GM12878 (cell line): ENCODE results near the gene CHD5. TPM values are rescaled to one million over a fixed set of nuclear protein-coding genes. Genes with fewer than 3 reads are reported as not detected.

ENCODE experiments used
- ATAC-seq: fragments of 200-7000 bp; cut with Tn5 transposase; 3 replicates; pipeline ENCODE4 v1.9.1; 2020; ENCODE audit warnings: mild to moderate bottlenecking, moderate library complexity
- BruUV-seq: library from RNA; stranded (reverse); fragments of 400-500 nt; replicated peaks from 2 replicates; lab custom pipeline; 2021; lab: Mats Ljungman, UMichigan
- CTCF ChIA-PET: fragments of 300-600 bp; sonication (Branson Sonifier 250); formaldehyde crosslinking; extraction: SDS; loops from one replicate; lab custom pipeline; 2021; ENCODE audit warnings: inconsistent platforms; lab: Yijun Ruan, JAX
- POLR2A ChIA-PET: fragments of 350-600 bp; formaldehyde crosslinking; extraction: SDS; loops from one replicate; lab custom pipeline; 2021; ENCODE audit warnings: inconsistent platforms; lab: Charles Lee
- RAD21 ChIA-PET: fragments of 300-600 bp; sonication (Branson Sonifier 250); formaldehyde crosslinking; loops from one replicate; lab custom pipeline; 2023; ENCODE audit warnings: antibody characterized with exemption; ENCODE audit not compliant: unreplicated experiment; lab: Charles Lee
- SMC1A ChIA-PET: fragments of 300-600 bp; sonication (Branson Sonifier 250); formaldehyde crosslinking; loops from one replicate; lab custom pipeline; 2023; ENCODE audit not compliant: unreplicated experiment, uncharacterized antibody; lab: Charles Lee
- DNase-seq: peaks from one replicate; pipeline ENCODE4 v3.0.0-alpha.2; 2011; ENCODE audit warnings: low read depth, low spot score
- FAIRE-seq: peaks from 3 replicates; lab custom pipeline; 2011; peaks lifted over from hg19 to GRCh38; lab: Jason Lieb, UNC
- H2AFZ ChIP-seq: 2 replicates; pipeline ENCODE4 v1.6.0; 2011; ENCODE audit warnings: low read depth, low read length, control low read depth; ENCODE audit not compliant: control insufficient read depth
- H3K27ac ChIP-seq: 2 replicates; pipeline ENCODE4 v1.5.1; 2011; ENCODE audit warnings: control low read depth; ENCODE audit not compliant: control insufficient read depth, insufficient read depth
- H3K27me3 ChIP-seq, 2 experiments: replicated peaks in 1 of 2; 2 replicates each; pipeline versions ENCODE4 v1.6.0 to v1.6.1; 2011; ENCODE audit warnings: low read length in 1 of 2; ENCODE audit not compliant: control insufficient read depth in 2 of 2, insufficient read depth in 2 of 2
- H3K36me3 ChIP-seq, 2 experiments: 2 replicates each; pipeline ENCODE4 v1.5.1; 2011; ENCODE audit warnings: low read length in 1 of 2; ENCODE audit not compliant: control insufficient read depth in 2 of 2, insufficient read depth in 2 of 2
- H3K4me1 ChIP-seq: 2 replicates; pipeline ENCODE4 v1.6.1; 2011; ENCODE audit warnings: mild to moderate bottlenecking, low read length, moderate library complexity, mixed read lengths; ENCODE audit not compliant: control insufficient read depth, insufficient read depth
- H3K4me2 ChIP-seq: 2 replicates; pipeline ENCODE4 v1.6.0; 2011; ENCODE audit warnings: control low read depth; ENCODE audit not compliant: control insufficient read depth, insufficient read depth
- H3K4me3 ChIP-seq: fragments of 200-600 bp; sonication (generic); 2 replicates; pipeline ENCODE4 v1.5.1; 2016
- H3K79me2 ChIP-seq: 2 replicates; pipeline ENCODE4 v1.6.0; 2011; ENCODE audit warnings: low read length; ENCODE audit not compliant: control insufficient read depth, insufficient read depth
- H3K9ac ChIP-seq: 2 replicates; pipeline ENCODE4 v1.8.0; 2011; ENCODE audit warnings: low read length, control low read depth, mixed read lengths; ENCODE audit not compliant: control insufficient read depth, insufficient read depth
- H3K9me3 ChIP-seq: replicated peaks from 3 replicates; pipeline ENCODE4 v1.5.1; 2011; ENCODE audit warnings: mild to moderate bottlenecking, low read length; ENCODE audit not compliant: control insufficient read depth, insufficient read depth
- H4K20me1 ChIP-seq: 2 replicates; pipeline ENCODE4 v1.6.0; 2011; ENCODE audit not compliant: control insufficient read depth, insufficient read depth
- CEBPB ChIP-seq, 2 experiments: fragments of 150-350 bp in 1 of 2; IDR thresholded peaks; 2 replicates each; pipeline ENCODE4 v1.6.1; 2012 to 2014; ENCODE audit warnings: low read depth in 2 of 2, low read length in 2 of 2, borderline replicate concordance in 1 of 2, inconsistent platforms in 1 of 2
- EED ChIP-seq: sonication (generic); IDR thresholded peaks from 2 replicates; pipeline ENCODE4 v1.6.1; 2016; ENCODE audit warnings: antibody characterized with exemption, low read depth
- GABPA ChIP-seq: IDR thresholded peaks from 2 replicates; pipeline ENCODE4 v1.6.1; 2014; ENCODE audit warnings: antibody characterized with exemption, low read depth, mild to moderate bottlenecking, inconsistent platforms
- HDAC2 ChIP-seq: fragments of 200-600 bp; sonication (generic); IDR thresholded peaks from 2 replicates; pipeline ENCODE4 v1.6.1; 2017
- KAT2A ChIP-seq: conservative IDR thresholded peaks from 2 replicates; pipeline ENCODE4 v1.6.1; 2011; ENCODE audit warnings: low read depth, low read length; ENCODE audit not compliant: control insufficient read depth
- KDM1A ChIP-seq: fragments of 200-600 bp; sonication (generic); IDR thresholded peaks from 2 replicates; pipeline ENCODE4 v1.6.1; 2016; ENCODE audit warnings: borderline replicate concordance
- NFIC ChIP-seq: IDR thresholded peaks from 2 replicates; pipeline ENCODE4 v1.6.1; 2012; ENCODE audit warnings: low read depth, mild to moderate bottlenecking, inconsistent platforms, low read length, moderate library complexity
- RAD51 ChIP-seq: fragments of 450-650 bp; IDR thresholded peaks from 2 replicates; pipeline ENCODE4 v1.6.1; 2016; ENCODE audit warnings: moderate library complexity, mild to moderate bottlenecking, inconsistent platforms
- RBBP5 ChIP-seq: fragments of 200-600 bp; sonication (generic); conservative IDR thresholded peaks from 2 replicates; pipeline ENCODE4 v1.6.1; 2016
- SIX5 ChIP-seq: IDR thresholded peaks from 2 replicates; pipeline ENCODE4 v1.6.1; 2011; ENCODE audit warnings: mild to moderate bottlenecking, low read depth, low read length, moderate library complexity; ENCODE audit not compliant: severe bottlenecking
- SMAD5 ChIP-seq: IDR thresholded peaks from 2 replicates; pipeline ENCODE4 v1.6.1; 2016; ENCODE audit warnings: antibody characterized with exemption, low read depth
- SPI1 ChIP-seq: IDR thresholded peaks from 2 replicates; pipeline ENCODE4 v1.6.1; 2011; ENCODE audit warnings: low read depth, mild to moderate bottlenecking, low read length, moderate library complexity, borderline replicate concordance; ENCODE audit not compliant: insufficient read depth
- STAT3 ChIP-seq: IDR thresholded peaks from 2 replicates; pipeline ENCODE4 v1.6.1; 2011; ENCODE audit warnings: low read depth, low read length, improper control_type of control experiment
- SUZ12 ChIP-seq: fragments of 200-600 bp; sonication (generic); IDR thresholded peaks from one replicate; pipeline ENCODE4 v1.6.1; 2018; ENCODE audit warnings: antibody characterized with exemption, mild to moderate bottlenecking; ENCODE audit not compliant: unreplicated experiment
- TAF1 ChIP-seq: IDR thresholded peaks from 2 replicates; pipeline ENCODE4 v1.6.1; 2011; ENCODE audit warnings: mild to moderate bottlenecking, low read depth, low read length, borderline replicate concordance
- TCF12 ChIP-seq: IDR thresholded peaks from 2 replicates; pipeline ENCODE4 v1.6.1; 2011; ENCODE audit warnings: low read depth, mild to moderate bottlenecking, low read length
- ZNF217 ChIP-seq: fragments of 450-650 bp; IDR thresholded peaks from 2 replicates; pipeline ENCODE4 v1.6.1; 2017; ENCODE audit warnings: antibody characterized with exemption, mild to moderate bottlenecking
- WGBS: methylation state at CpG from one replicate; pipeline ENCODE4 v1.1.6; 2016; ENCODE audit warnings: low lambda C conversion rate; ENCODE audit not compliant: insufficient replicate concordance, insufficient coverage; ENCODE audit errors: missing lambda C conversion rate; 5-methylcytosine and 5-hydroxymethylcytosine counted together
- in situ Hi-C: fragments of 300-500 bp; cut with MboI; formaldehyde crosslinking; loops from 9 replicates; pipeline ENCODE4 v1.14.3; 2018; ENCODE audit warnings: mixed read lengths
- intact Hi-C: fragments of 100-400 bp; cut with micrococcal nuclease; formaldehyde crosslinking; loops from one replicate; pipeline ENCODE4 v1.14.2; 2022; ENCODE audit not compliant: unreplicated experiment
- polyA plus RNA-seq, 11 experiments: library from polyadenylated mRNA; depleted of rRNA in 4 of 11; unstranded in 6 of 11; stranded (reverse) in 5 of 11; fragments of >200 nt; fragmentation: Nextera tagmentation in 4 of 11; fragmentation: Illumina TruSeq in 1 of 11; extraction: Ambion mirVana in 4 of 11; extraction: Trizol in 1 of 11; gene quantifications; 1 replicate in 1 of 11; 2 replicates in 10 of 11; pipeline versions ENCODE4 v1.2.1 to v1.2.3, GENCODE V29; 2011 to 2016; ENCODE audit warnings: inconsistent platforms in 2 of 11, missing spikeins in 2 of 11, low read depth in 1 of 11
- total RNA-seq, 4 experiments: library from RNA; depleted of rRNA in 3 of 4; stranded (reverse); fragments of >200 nt in 3 of 4; fragmentation: Illumina TruSeq in 1 of 4; extraction: Trizol in 1 of 4; gene quantifications; 2 replicates each; pipeline versions ENCODE4 v1.2.1 to v1.2.3, GENCODE V29; 2013 to 2021
- TF ChIP-seq, protein P1 (sequence below): IDR thresholded peaks from 2 replicates; pipeline ENCODE4 v1.6.1; 2012; ENCODE audit warnings: low read depth, low read length, improper control_type of control experiment
- TF ChIP-seq, protein P2 (sequence below): fragments of 450-650 bp; IDR thresholded peaks from 2 replicates; pipeline ENCODE4 v1.6.1; 2018; ENCODE audit warnings: mild to moderate bottlenecking, low read depth, moderate library complexity; ENCODE audit not compliant: partially characterized antibody

The CHD5 gene
- total and polyA plus RNA-seq, 10 of the 15 experiments (the other 5 are each of a cell fraction or from before 2014, with no cell fraction given): 0.03 to 0.49 (median 0.13) TPM; not detected in 3

DNA sequence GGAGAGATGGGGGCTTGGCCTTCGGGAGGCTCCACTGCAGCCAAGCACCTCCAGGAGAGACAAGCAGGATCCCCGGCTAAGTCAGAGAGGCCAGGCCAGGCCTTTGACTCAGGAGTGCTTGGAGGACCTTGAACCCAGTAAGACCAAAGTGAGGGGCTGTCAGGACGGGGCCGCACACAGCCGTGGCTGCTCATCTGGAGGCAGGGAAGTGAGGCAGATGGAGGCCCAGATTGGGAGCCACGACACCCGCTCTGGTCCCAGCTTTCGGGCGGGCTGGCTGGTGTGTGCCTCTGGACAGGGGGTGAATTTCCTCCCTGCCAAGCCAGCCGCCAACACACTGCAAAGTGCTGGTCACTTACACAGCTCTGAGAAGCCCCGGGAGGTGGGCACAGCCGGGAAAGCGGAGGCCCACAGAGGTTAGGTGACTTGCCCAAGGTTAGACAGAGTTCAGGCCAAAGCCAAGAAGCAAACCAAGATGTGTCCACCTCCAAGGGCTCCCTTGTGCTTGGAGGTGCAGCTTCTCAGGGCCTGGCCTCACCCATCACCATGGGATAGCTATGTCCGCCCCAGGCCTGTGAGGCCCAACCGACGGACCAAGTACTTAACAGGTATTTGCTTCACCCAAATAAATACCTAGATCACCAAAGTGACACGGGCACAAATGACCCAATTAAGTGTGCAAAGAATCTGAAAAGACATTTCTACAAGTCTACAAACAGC lies 58.3 kb downstream of the CHD5 start (continued):
- TF ChIP-seq STAT3: no peak
- TF ChIP-seq TAF1: no peak
- TF ChIP-seq, protein P1, sequence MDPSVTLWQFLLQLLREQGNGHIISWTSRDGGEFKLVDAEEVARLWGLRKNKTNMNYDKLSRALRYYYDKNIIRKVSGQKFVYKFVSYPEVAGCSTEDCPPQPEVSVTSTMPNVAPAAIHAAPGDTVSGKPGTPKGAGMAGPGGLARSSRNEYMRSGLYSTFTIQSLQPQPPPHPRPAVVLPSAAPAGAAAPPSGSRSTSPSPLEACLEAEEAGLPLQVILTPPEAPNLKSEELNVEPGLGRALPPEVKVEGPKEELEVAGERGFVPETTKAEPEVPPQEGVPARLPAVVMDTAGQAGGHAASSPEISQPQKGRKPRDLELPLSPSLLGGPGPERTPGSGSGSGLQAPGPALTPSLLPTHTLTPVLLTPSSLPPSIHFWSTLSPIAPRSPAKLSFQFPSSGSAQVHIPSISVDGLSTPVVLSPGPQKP: no peak
- no peak for TF ChIP-seq KDM1A

DNA sequence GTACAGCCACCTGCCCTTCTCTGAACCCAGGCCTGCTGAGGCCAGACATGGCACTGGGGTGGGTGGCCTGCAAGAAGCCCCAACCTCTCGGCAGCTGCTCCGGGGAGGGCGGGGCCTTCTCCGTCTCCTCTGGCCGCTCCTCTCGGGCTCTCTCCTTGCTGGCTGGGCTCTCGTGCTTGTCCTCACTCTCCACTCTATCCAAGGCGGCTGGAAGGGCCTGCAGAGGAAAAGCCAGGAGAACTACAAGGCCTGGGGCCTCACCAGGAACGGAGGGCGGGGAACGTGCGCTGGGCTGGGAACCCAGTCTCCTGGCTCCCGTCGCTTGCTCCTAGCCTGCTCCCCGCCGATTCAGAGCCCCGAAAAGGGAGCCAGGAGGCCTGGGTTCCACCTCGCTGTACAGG lies 59.1 kb downstream of the CHD5 start:
- no TSS peak for BruUV-seq
- TF ChIP-seq GABPA (no peak), RBBP5 (no peak), SPI1 (no peak), SMAD5 (no peak), RAD51 (no peak), KDM1A (no peak), CEBPB (IDR thresholded peaks at IDR 0.05; ENCODE audit: borderline replicate concordance in 1 of 2, low read depth in 2 of 2, low read length in 2 of 2) (no peak), NFIC (no peak), HDAC2 (no peak), ZNF217 (no peak), KAT2A (no peak), SUZ12 (no peak), SIX5 (no peak), TCF12 (no peak), EED (no peak)
- TF ChIP-seq, protein P2, sequence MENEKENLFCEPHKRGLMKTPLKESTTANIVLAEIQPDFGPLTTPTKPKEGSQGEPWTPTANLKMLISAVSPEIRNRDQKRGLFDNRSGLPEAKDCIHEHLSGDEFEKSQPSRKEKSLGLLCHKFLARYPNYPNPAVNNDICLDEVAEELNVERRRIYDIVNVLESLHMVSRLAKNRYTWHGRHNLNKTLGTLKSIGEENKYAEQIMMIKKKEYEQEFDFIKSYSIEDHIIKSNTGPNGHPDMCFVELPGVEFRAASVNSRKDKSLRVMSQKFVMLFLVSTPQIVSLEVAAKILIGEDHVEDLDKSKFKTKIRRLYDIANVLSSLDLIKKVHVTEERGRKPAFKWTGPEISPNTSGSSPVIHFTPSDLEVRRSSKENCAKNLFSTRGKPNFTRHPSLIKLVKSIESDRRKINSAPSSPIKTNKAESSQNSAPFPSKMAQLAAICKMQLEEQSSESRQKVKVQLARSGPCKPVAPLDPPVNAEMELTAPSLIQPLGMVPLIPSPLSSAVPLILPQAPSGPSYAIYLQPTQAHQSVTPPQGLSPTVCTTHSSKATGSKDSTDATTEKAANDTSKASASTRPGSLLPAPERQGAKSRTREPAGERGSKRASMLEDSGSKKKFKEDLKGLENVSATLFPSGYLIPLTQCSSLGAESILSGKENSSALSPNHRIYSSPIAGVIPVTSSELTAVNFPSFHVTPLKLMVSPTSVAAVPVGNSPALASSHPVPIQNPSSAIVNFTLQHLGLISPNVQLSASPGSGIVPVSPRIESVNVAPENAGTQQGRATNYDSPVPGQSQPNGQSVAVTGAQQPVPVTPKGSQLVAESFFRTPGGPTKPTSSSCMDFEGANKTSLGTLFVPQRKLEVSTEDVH: no peak

More for the DNA sequence above, 59.1 kb downstream of the CHD5 start:
- intact Hi-C loops: no loop called here
- H3K4me3 ChIP-seq: no peak overlapping the region
- H2AFZ ChIP-seq: no peak overlapping the region
- FAIRE-seq: no peak
- ChIA-PET CTCF (interaction anchor here (0.8 kb wide), 1 partner anchor 9 kb away, joined by 3 read pairs; no protein-coding TSS in a partner anchor), POLR2A (no interaction called here), SMC1A (no interaction called here), RAD21 (no interaction called here)
- no peak overlapping the region for H3K9ac ChIP-seq
- in situ Hi-C loops: no loop called here
- no peaks in the 10 kb centered on the region for H3K36me3 ChIP-seq
- H3K4me2 ChIP-seq: no peak overlapping the region
- no peak overlapping the region for H3K27ac ChIP-seq
- ATAC-seq: no peak
- DNase-seq: no peak
- H3K9me3 ChIP-seq: no peaks in the 10 kb centered on the region
- H3K27me3 ChIP-seq: no peaks in the 10 kb centered on the region
- no peaks in the 10 kb centered on the region for H3K79me2 ChIP-seq
- H3K4me1 ChIP-seq: no peaks in the 10 kb centered on the region
- no peaks in the 10 kb centered on the region for H4K20me1 ChIP-seq
- 54% methylated on average over 15 of the region's 18 CpGs for WGBS
